Keratinocyte (primary cell): ENCODE measurements around the gene TRAPPC11.

Experiments
- CTCF ChIP-seq, 3 experiments: IDR thresholded peaks in 1 of 3; conservative IDR thresholded peaks in 1 of 3; optimal IDR thresholded peaks in 1 of 3; 2 replicates in 2 of 3; 3 replicates in 1 of 3; pipeline versions ENCODE3 to v1.5.1; 2011; ENCODE audit warnings: low read length in 3 of 3, mild to moderate bottlenecking in 3 of 3, moderate library complexity in 2 of 3, control low read depth in 1 of 3, inconsistent platforms in 1 of 3; ENCODE audit not compliant: insufficient read depth in 2 of 3; ENCODE audit errors: extremely low read depth in 1 of 3
- EZH2 ChIP-seq: IDR thresholded peaks from one replicate; pipeline ENCODE4 v1.6.1; 2012; ENCODE audit warnings: inconsistent platforms, mild to moderate bottlenecking, low read length, moderate library complexity

GRCh38 chr4:183632689-183633088 is 26.4 kb upstream of the TRAPPC11 start:
- TF ChIP-seq CTCF (optimal IDR thresholded peaks at IDR 0.05 in 1 of 3, IDR thresholded peaks at IDR 0.05 in 1 of 3, conservative IDR thresholded peaks at IDR 0.05 in 1 of 3; ENCODE audit: extremely low read depth in 1 of 3, insufficient read depth in 2 of 3, low read length in 3 of 3): no peak
- no peak for TF ChIP-seq EZH2
